Glutamatergic neuron (in vitro differentiated cells): ENCODE measurements around the gene CCL20. TPM values are rescaled to one million over a fixed set of nuclear protein-coding genes. Genes with fewer than 3 reads are reported as not detected.

ENCODE experiments used
- DNase-seq: peaks from one replicate; pipeline ENCODE4 v3.0.0; 2022
- H3K27ac Mint-ChIP-seq: one replicate; pipeline ENCODE4 v1.8.0; 2020; ENCODE audit warnings: mild to moderate bottlenecking, mixed read lengths, inconsistent platforms; ENCODE audit not compliant: unreplicated experiment
- H3K27me3 Mint-ChIP-seq: one replicate; pipeline ENCODE4 v1.8.0; 2020; ENCODE audit warnings: mild to moderate bottlenecking, moderate library complexity, mixed read lengths, inconsistent platforms; ENCODE audit not compliant: unreplicated experiment
- H3K36me3 Mint-ChIP-seq: one replicate; pipeline ENCODE4 v1.8.0; 2020; ENCODE audit warnings: mild to moderate bottlenecking, mixed read lengths, inconsistent platforms; ENCODE audit not compliant: unreplicated experiment
- H3K4me1 Mint-ChIP-seq: one replicate; pipeline ENCODE4 v1.8.0; 2020; ENCODE audit warnings: mild to moderate bottlenecking, low read depth, mixed read lengths, inconsistent platforms; ENCODE audit not compliant: unreplicated experiment
- H3K4me3 Mint-ChIP-seq: one replicate; pipeline ENCODE4 v1.8.0; 2020; ENCODE audit warnings: mild to moderate bottlenecking, mixed read lengths, inconsistent platforms; ENCODE audit not compliant: unreplicated experiment
- H3K9me3 Mint-ChIP-seq: one replicate; pipeline ENCODE4 v1.8.0; 2020; ENCODE audit warnings: mild to moderate bottlenecking, moderate library complexity, mixed read lengths, inconsistent platforms; ENCODE audit not compliant: unreplicated experiment
- total RNA-seq: library from RNA; stranded (reverse); fragmentation: NEBNext Ultra II Directional; extraction: Animal tissue kit (Norgen Biotek cat#: 25700); gene quantifications from one replicate; pipeline ENCODE4 v1.2.1, GENCODE V29; 2021; ENCODE audit not compliant: unreplicated experiment
- TF ChIP-seq, protein P1 (sequence below): fragments of 200-600 bp; sonication (generic); IDR thresholded peaks from one replicate; pipeline ENCODE4 v1.5.0; 2021; ENCODE audit not compliant: partially characterized antibody, unreplicated experiment

Gene CCL20
- total RNA-seq, 1 donor from 2014 or later = not detected

DNA sequence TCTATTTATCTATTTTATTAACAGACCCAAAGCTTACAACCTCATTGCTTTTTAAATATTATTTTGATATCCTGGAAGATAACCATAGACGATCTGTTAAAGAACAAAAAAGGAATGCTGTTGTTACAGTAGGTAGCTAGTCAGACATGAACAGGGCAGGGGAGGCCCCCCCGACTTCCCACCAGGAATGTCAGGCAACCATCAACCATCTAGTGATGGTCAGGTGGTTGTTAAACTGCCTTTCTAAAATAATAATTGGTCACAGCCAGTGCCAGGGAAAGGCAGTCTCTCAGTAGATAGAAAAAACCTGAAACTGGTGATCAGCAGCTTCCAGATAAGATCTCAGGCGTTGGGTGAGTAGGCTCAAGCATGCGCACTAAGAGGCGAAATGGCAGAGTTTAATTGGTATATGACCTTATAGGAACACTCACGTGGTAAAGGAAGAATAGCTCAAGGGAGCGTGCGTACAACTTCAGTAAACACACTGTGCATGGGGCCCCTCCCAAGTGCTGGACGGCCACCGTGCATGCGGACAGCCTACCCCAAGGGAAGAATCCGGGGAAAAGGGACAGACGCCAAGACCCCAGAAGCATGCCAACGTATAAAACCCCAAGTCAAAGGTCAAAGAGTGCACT lies 32.5 kb upstream of the CCL20 start:
- TF ChIP-seq, protein P1, sequence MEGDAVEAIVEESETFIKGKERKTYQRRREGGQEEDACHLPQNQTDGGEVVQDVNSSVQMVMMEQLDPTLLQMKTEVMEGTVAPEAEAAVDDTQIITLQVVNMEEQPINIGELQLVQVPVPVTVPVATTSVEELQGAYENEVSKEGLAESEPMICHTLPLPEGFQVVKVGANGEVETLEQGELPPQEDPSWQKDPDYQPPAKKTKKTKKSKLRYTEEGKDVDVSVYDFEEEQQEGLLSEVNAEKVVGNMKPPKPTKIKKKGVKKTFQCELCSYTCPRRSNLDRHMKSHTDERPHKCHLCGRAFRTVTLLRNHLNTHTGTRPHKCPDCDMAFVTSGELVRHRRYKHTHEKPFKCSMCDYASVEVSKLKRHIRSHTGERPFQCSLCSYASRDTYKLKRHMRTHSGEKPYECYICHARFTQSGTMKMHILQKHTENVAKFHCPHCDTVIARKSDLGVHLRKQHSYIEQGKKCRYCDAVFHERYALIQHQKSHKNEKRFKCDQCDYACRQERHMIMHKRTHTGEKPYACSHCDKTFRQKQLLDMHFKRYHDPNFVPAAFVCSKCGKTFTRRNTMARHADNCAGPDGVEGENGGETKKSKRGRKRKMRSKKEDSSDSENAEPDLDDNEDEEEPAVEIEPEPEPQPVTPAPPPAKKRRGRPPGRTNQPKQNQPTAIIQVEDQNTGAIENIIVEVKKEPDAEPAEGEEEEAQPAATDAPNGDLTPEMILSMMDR = no peak
- H3K27ac Mint-ChIP-seq = no peak overlapping the region
- H3K9me3 Mint-ChIP-seq = no peaks in the 10 kb centered on the region
- H3K27me3 Mint-ChIP-seq = no peaks in the 10 kb centered on the region
- DNase-seq = no peak
- H3K4me1 Mint-ChIP-seq = no peaks in the 10 kb centered on the region
- no peaks in the 10 kb centered on the region for H3K36me3 Mint-ChIP-seq
- no peak overlapping the region for H3K4me3 Mint-ChIP-seq

DNA sequence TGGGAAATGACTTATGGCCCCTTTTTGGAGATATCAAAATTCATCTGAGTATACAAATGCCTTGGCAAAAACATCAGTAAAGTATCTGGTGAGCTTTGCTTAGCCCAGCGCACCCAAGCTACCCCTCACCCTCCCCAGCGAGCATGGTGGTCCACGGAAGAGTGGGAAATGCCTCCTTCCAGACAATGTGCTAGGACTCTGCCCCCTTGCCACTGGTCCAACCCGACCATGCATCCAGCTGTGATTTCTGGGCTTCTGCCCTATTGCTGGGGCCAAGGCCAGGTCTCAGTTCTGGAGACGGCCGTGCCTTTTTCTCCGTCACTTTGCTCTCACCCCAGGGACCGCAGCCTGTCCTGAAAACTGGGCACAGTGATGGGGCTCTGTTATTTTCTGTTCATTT lies 31.8 kb upstream of the CCL20 start:
- TF ChIP-seq, protein P1 = no peak
- Mint-ChIP-seq H3K27ac (no peak overlapping the region), H3K36me3 (no peaks in the 10 kb centered on the region), H3K4me1 (no peaks in the 10 kb centered on the region), H3K9me3 (no peaks in the 10 kb centered on the region), H3K27me3 (no peaks in the 10 kb centered on the region), H3K4me3 (no peak overlapping the region)
- DNase-seq = no peak

DNA sequence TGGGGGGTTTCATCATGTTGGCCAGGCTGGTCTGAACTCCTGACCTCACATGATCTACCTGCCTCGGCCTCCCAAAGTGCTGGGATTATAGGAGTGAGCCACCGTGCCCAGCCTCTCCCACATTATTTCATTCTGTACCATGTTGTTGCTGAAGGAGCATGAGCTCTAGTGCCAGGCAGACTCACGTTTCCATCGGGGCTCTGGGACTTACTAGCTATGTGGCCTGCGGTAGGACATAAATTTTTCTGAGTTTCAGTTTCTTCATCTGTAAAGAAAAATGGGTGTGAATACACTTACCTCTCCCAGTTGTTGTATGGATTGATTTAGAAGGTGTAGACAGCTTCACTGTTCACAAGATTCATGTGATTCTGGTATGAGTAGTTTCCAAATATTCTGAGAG lies 30.8 kb upstream of the CCL20 start:
- TF ChIP-seq, protein P1 = no peak
- no peaks in the 10 kb centered on the region for H3K9me3 Mint-ChIP-seq
- no peaks in the 10 kb centered on the region for H3K27me3 Mint-ChIP-seq
- no peak overlapping the region for H3K27ac Mint-ChIP-seq
- no peaks in the 10 kb centered on the region for H3K36me3 Mint-ChIP-seq
- no peak for DNase-seq
- no peak overlapping the region for H3K4me3 Mint-ChIP-seq
- no peaks in the 10 kb centered on the region for H3K4me1 Mint-ChIP-seq

DNA sequence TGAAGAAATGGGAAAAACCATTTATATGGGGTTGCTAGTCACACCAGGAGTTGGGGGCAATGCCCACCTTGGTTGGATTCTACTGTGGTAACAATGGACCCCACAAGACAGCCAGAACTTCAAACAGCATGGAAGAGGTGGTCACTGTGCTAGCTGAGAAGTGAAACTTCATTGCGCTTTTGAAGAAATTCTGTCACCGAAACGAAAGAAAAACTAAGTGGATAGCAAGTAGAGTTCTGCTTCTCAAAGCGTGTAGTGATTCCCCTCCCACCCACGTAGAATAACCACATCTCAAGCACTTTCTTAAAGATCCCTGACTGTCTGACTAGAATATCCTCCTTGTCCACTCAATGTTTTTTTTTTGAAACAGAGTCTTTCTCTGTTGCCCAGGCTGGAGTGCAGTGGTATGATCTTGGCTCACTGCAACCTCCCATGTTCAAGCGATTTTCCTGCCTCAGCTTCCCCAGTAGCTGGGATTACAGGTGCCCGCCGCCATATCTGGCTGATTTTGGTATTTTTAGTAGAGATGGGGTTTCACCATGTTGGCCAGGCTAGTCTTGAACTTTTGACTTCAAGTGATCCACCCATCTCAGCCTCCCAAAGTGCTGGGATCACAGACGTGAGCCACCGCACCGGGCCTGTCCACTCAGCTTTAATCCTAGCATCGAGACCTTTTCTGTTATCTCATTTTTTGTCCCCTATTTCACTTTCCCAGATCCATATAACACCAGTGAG lies 30.1 kb upstream of the CCL20 start:
- no peaks in the 10 kb centered on the region for H3K27me3 Mint-ChIP-seq
- TF ChIP-seq, protein P1 = no peak
- H3K9me3 Mint-ChIP-seq = no peaks in the 10 kb centered on the region
- no peaks in the 10 kb centered on the region for H3K4me1 Mint-ChIP-seq
- no peaks in the 10 kb centered on the region for H3K36me3 Mint-ChIP-seq
- no peak overlapping the region for H3K4me3 Mint-ChIP-seq
- no peak for DNase-seq
- no peak overlapping the region for H3K27ac Mint-ChIP-seq

DNA sequence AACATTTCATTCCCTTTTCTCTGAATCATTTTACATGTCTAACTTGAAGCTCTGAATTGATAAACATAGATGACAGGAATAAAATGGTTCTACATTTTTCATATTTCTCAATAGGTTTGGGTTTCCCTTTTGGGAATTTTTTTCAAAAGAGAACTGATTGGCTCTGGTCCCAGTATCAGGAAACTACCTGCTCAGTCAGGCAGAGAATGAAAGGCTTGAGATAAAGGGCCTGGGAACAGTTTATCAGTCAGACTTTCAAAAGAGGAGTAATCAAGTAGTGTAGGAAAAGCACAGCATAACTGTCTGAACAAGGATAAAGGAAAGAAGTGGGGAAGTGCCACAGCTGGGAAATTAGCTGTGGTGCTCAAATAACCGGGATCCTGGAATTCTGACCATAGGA lies 28.3 kb upstream of the CCL20 start:
- TF ChIP-seq, protein P1 = no peak
- Mint-ChIP-seq H3K27ac (no peak overlapping the region), H3K4me3 (no peak overlapping the region), H3K4me1 (peaks cover 3% of the 10 kb centered on the region), H3K9me3 (no peaks in the 10 kb centered on the region), H3K27me3 (no peaks in the 10 kb centered on the region), H3K36me3 (no peaks in the 10 kb centered on the region)
- DNase-seq = no peak
